ENCODE measurements around the gene MCC. TPM values are rescaled to one million over a fixed set of nuclear protein-coding genes. Genes with fewer than 3 reads are reported as not detected.

Gene MCC
- total and polyA plus RNA-seq, 4 donors, result 9.0 to 47.3 (median 14.7) TPM

DNA sequence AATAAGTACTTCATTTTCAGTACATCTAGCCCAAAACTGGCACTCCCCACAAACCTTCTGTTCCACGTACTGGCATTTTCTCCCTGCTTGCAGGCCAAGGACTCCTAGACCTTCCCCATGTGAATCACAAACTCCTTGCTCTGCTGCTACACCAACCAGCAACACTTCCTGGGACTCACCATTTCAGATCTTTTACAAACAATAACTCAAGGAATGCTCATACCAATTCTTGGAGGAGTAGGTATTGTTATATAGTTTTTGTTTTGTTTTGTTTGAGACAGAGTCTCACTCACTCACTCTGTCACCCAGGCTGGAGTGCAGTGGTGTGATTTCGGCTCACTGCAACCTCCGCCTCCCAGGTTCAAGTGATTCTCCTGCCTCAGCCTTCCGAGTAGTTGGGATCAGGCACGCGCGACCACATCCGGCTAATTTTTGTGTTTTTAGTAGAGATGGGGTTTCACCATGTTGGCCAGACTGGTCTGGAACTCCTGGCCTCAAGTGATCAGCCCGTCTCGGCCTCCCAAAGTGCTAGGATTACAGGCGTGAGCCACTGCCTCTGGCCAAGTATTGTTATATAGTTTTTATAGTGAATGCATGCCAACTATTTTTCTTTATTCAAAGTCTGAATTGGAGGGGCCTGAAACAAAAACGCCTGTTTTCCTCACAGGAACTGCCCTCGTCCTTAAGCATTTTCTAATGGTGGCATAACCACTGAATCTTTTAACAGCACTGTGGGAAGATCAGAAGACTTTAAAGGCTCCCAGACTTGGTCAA, 264.2 kb downstream of the MCC start:
- no peaks in the 10 kb centered on the region for H3K9me3 ChIP-seq (ENCODE audit: control insufficient read depth in 4 of 4, low read length in 3 of 4)
- no peaks in the 10 kb centered on the region for H3K27me3 ChIP-seq (ENCODE audit: control insufficient read depth in 4 of 4, insufficient read depth in 4 of 4, low read length in 3 of 4)
- no peak overlapping the region for H3K4me3 ChIP-seq (ENCODE audit: low read depth in 1 of 3, low read length in 3 of 3)
- 91% methylated on average over 13 of the region's 13 CpGs for WGBS
- H3K9ac ChIP-seq (ENCODE audit: low read depth in 1 of 2, low read length in 2 of 2), result no peak overlapping the region
- no peak overlapping the region for H3K27ac ChIP-seq (ENCODE audit: low read depth in 1 of 2, low read length in 2 of 2)
- no peak for TF ChIP-seq YY1 (IDR thresholded peaks at IDR 0.05)
- no peak for TF ChIP-seq FOXA1 (IDR thresholded peaks at IDR 0.05)
- TF ChIP-seq RXRA (IDR thresholded peaks at IDR 0.05), result no peak
- TF ChIP-seq, protein P1, sequence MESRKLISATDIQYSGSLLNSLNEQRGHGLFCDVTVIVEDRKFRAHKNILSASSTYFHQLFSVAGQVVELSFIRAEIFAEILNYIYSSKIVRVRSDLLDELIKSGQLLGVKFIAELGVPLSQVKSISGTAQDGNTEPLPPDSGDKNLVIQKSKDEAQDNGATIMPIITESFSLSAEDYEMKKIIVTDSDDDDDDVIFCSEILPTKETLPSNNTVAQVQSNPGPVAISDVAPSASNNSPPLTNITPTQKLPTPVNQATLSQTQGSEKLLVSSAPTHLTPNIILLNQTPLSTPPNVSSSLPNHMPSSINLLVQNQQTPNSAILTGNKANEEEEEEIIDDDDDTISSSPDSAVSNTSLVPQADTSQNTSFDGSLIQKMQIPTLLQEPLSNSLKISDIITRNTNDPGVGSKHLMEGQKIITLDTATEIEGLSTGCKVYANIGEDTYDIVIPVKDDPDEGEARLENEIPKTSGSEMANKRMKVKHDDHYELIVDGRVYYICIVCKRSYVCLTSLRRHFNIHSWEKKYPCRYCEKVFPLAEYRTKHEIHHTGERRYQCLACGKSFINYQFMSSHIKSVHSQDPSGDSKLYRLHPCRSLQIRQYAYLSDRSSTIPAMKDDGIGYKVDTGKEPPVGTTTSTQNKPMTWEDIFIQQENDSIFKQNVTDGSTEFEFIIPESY (IDR thresholded peaks at IDR 0.05), result no peak
- TF ChIP-seq NR2F2 (IDR thresholded peaks at IDR 0.05), result no peak
- TF ChIP-seq HNF4G (IDR thresholded peaks at IDR 0.05), result no peak
- TF ChIP-seq, protein P2, sequence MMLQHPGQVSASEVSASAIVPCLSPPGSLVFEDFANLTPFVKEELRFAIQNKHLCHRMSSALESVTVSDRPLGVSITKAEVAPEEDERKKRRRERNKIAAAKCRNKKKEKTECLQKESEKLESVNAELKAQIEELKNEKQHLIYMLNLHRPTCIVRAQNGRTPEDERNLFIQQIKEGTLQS (IDR thresholded peaks at IDR 0.05), result no peak
- no peak for TF ChIP-seq GABPA (IDR thresholded peaks at IDR 0.05 in 1 of 2, conservative IDR thresholded peaks at IDR 0.05 in 1 of 2)
- TF ChIP-seq TAF1 (conservative IDR thresholded peaks at IDR 0.05), result no peak
- TF ChIP-seq RAD21 (IDR thresholded peaks at IDR 0.05), result no peak
- TF ChIP-seq, protein P3, sequence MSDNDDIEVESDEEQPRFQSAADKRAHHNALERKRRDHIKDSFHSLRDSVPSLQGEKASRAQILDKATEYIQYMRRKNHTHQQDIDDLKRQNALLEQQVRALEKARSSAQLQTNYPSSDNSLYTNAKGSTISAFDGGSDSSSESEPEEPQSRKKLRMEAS (IDR thresholded peaks at IDR 0.05), result no peak
- TF ChIP-seq HNF4A (conservative IDR thresholded peaks at IDR 0.05), result no peak
- TF ChIP-seq JUND (IDR thresholded peaks at IDR 0.05), result no peak
- DNase-seq (ENCODE audit: low spot score), result no peak
- H3K36me3 ChIP-seq (ENCODE audit: control insufficient read depth in 4 of 4, insufficient read depth in 3 of 4, low read depth in 1 of 4, low read length in 3 of 4), result no peaks in the 10 kb centered on the region
- peaks cover 0 to 13% (median 9%) of the 10 kb centered on the region in 4 donors for H3K4me1 ChIP-seq (ENCODE audit: control insufficient read depth in 4 of 4, insufficient read depth in 4 of 4, low read length in 3 of 4)

DNA sequence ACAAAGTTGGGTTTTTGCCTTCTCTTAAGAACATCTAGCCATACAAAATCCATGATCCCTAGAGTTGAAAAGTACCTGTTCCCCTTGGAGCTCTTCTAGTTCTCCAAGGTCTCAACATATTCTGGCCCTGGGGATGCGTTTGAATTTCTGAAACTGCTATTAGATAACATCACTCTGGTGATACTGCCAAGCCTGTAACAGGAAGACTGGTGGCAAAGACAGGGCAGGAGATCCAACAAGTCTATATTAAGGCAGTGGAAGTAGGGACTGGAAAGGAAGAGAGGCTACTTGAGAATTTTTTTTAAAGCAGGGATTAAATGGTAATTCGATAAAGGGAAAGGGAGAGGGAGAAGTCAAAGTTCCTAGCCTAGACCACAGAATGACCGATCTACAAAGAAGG, 264.9 kb downstream of the MCC start:
- no peak for DNase-seq (ENCODE audit: low spot score)

More for the DNA sequence above, 264.9 kb downstream of the MCC start:
- Histone ChIP-seq H3K36me3 (ENCODE audit: control insufficient read depth in 4 of 4, insufficient read depth in 3 of 4, low read depth in 1 of 4, low read length in 3 of 4) (no peaks in the 10 kb centered on the region), H3K9me3 (ENCODE audit: control insufficient read depth in 4 of 4, low read length in 3 of 4) (no peaks in the 10 kb centered on the region), H3K9ac (ENCODE audit: low read depth in 1 of 2, low read length in 2 of 2) (no peak overlapping the region), H3K4me3 (ENCODE audit: low read depth in 1 of 3, low read length in 3 of 3) (no peak overlapping the region), H3K27me3 (ENCODE audit: control insufficient read depth in 4 of 4, insufficient read depth in 4 of 4, low read length in 3 of 4) (no peaks in the 10 kb centered on the region), H3K27ac (ENCODE audit: low read depth in 1 of 2, low read length in 2 of 2) (no peak overlapping the region), H3K4me1 (ENCODE audit: control insufficient read depth in 4 of 4, insufficient read depth in 4 of 4, low read length in 3 of 4) (peaks cover 0 to 20% (median 9%) of the 10 kb centered on the region in 4 donors)
- TF ChIP-seq, protein P3 (IDR thresholded peaks at IDR 0.05), result no peak
- TF ChIP-seq EGR1 (IDR thresholded peaks at IDR 0.05; ENCODE audit: low read depth in 2 of 2), result no peak
- TF ChIP-seq, protein P4, sequence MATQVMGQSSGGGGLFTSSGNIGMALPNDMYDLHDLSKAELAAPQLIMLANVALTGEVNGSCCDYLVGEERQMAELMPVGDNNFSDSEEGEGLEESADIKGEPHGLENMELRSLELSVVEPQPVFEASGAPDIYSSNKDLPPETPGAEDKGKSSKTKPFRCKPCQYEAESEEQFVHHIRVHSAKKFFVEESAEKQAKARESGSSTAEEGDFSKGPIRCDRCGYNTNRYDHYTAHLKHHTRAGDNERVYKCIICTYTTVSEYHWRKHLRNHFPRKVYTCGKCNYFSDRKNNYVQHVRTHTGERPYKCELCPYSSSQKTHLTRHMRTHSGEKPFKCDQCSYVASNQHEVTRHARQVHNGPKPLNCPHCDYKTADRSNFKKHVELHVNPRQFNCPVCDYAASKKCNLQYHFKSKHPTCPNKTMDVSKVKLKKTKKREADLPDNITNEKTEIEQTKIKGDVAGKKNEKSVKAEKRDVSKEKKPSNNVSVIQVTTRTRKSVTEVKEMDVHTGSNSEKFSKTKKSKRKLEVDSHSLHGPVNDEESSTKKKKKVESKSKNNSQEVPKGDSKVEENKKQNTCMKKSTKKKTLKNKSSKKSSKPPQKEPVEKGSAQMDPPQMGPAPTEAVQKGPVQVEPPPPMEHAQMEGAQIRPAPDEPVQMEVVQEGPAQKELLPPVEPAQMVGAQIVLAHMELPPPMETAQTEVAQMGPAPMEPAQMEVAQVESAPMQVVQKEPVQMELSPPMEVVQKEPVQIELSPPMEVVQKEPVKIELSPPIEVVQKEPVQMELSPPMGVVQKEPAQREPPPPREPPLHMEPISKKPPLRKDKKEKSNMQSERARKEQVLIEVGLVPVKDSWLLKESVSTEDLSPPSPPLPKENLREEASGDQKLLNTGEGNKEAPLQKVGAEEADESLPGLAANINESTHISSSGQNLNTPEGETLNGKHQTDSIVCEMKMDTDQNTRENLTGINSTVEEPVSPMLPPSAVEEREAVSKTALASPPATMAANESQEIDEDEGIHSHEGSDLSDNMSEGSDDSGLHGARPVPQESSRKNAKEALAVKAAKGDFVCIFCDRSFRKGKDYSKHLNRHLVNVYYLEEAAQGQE (IDR thresholded peaks at IDR 0.05), result no peak
- no peak for TF ChIP-seq YY1 (IDR thresholded peaks at IDR 0.05)
- TF ChIP-seq SP1 (IDR thresholded peaks at IDR 0.05), result no peak
- TF ChIP-seq, protein P5, sequence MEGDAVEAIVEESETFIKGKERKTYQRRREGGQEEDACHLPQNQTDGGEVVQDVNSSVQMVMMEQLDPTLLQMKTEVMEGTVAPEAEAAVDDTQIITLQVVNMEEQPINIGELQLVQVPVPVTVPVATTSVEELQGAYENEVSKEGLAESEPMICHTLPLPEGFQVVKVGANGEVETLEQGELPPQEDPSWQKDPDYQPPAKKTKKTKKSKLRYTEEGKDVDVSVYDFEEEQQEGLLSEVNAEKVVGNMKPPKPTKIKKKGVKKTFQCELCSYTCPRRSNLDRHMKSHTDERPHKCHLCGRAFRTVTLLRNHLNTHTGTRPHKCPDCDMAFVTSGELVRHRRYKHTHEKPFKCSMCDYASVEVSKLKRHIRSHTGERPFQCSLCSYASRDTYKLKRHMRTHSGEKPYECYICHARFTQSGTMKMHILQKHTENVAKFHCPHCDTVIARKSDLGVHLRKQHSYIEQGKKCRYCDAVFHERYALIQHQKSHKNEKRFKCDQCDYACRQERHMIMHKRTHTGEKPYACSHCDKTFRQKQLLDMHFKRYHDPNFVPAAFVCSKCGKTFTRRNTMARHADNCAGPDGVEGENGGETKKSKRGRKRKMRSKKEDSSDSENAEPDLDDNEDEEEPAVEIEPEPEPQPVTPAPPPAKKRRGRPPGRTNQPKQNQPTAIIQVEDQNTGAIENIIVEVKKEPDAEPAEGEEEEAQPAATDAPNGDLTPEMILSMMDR (IDR thresholded peaks at IDR 0.05; ENCODE audit: low read depth, low read length, missing input control), result no peak
- no peak for TF ChIP-seq TAF1 (conservative IDR thresholded peaks at IDR 0.05)
- no peak for TF ChIP-seq HNF4A (conservative IDR thresholded peaks at IDR 0.05)
- no peak for TF ChIP-seq FOXA2 (IDR thresholded peaks at IDR 0.05)
- TF ChIP-seq RXRA (IDR thresholded peaks at IDR 0.05), result no peak
- TF ChIP-seq JUND (IDR thresholded peaks at IDR 0.05), result no peak
- TF ChIP-seq, protein P2 (IDR thresholded peaks at IDR 0.05), result no peak
- TF ChIP-seq HNF4G (IDR thresholded peaks at IDR 0.05), result no peak
- 88% methylated on average over 3 of the region's 3 CpGs for WGBS

Measured in liver (tissue), 9 donors.